H1 (cell line): ENCODE data around the gene CTNND2.

Source experiments
- EP300 ChIP-seq, 2 experiments: IDR thresholded peaks; 1 replicate in 1 of 2; 2 replicates in 1 of 2; pipeline ENCODE4 v1.6.1; 2011 to 2012; ENCODE audit warnings: low read depth in 2 of 2, low read length in 2 of 2, mild to moderate bottlenecking in 2 of 2, borderline replicate concordance in 1 of 2, inconsistent platforms in 1 of 2, moderate library complexity in 1 of 2
- POLR2A ChIP-seq, 2 experiments: IDR thresholded peaks; 1 replicate in 1 of 2; 2 replicates in 1 of 2; pipeline ENCODE4 v1.6.1; 2011; ENCODE audit warnings: low read depth in 2 of 2, low read length in 2 of 2, mild to moderate bottlenecking in 2 of 2; ENCODE audit errors: control extremely low read depth in 1 of 2
- TF ChIP-seq, protein P1 (sequence below), 3 experiments: IDR thresholded peaks; 1 replicate in 2 of 3; 2 replicates in 1 of 3; pipeline versions ENCODE4 v1.5.1 to v1.6.1; 2011; ENCODE audit warnings: low read length in 3 of 3, mild to moderate bottlenecking in 3 of 3, inconsistent platforms in 2 of 3, low read depth in 1 of 3, moderate library complexity in 1 of 3; ENCODE audit not compliant: insufficient read depth in 1 of 3; ENCODE audit errors: control extremely low read depth in 1 of 3

DNA sequence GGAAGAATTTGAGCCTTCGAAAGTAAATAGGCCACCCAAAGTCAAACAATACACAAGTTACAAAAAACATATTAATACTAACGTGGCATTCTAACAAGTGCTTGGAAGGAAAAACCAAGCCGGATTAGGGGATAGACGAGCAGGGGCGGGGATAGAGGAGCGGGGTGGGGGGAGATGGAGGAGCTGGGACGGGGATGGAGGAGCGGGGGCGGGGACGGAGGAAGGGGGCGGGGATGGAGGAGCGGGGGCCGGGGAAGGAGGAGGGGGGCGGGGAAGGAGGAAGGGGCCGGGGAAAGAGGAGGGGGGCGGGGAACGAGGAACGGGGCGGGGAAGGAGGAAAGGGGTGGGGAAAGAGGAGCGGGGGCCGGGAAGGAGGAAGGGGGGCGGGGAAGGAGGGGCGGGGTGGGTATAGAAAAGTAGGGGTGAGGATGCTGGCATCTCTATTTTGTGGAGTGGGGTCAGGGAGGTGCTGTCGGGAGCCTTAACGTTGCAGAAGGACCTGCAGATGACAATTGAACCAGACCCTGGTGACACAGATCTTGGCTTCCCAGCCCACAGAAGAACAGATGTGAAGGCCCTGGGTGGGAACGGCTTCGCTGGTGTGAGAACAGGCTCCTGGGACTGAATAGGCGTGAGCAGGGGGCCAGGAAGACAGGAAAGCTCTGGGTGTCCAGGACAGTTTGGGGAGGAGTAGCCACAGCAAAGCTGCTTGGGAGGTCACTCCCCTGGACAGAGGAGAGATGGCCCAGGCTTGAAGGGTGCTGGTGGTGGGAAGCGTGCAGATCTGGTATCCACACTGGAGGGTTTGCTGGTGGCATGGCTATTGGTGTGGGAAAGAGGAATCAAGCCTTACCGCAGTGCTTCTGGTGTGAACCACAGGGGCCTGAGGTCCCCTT lies 909.9 kb downstream of the CTNND2 start:
- TF ChIP-seq, protein P1, sequence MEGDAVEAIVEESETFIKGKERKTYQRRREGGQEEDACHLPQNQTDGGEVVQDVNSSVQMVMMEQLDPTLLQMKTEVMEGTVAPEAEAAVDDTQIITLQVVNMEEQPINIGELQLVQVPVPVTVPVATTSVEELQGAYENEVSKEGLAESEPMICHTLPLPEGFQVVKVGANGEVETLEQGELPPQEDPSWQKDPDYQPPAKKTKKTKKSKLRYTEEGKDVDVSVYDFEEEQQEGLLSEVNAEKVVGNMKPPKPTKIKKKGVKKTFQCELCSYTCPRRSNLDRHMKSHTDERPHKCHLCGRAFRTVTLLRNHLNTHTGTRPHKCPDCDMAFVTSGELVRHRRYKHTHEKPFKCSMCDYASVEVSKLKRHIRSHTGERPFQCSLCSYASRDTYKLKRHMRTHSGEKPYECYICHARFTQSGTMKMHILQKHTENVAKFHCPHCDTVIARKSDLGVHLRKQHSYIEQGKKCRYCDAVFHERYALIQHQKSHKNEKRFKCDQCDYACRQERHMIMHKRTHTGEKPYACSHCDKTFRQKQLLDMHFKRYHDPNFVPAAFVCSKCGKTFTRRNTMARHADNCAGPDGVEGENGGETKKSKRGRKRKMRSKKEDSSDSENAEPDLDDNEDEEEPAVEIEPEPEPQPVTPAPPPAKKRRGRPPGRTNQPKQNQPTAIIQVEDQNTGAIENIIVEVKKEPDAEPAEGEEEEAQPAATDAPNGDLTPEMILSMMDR (IDR thresholded peaks at IDR 0.05; ENCODE audit: control extremely low read depth in 1 of 3, insufficient read depth in 1 of 3, low read depth in 1 of 3, low read length in 3 of 3), result no peak
- TF ChIP-seq POLR2A (IDR thresholded peaks at IDR 0.05; ENCODE audit: control extremely low read depth in 1 of 2, low read depth in 2 of 2, low read length in 2 of 2) (no peak), EP300 (IDR thresholded peaks at IDR 0.05; ENCODE audit: borderline replicate concordance in 1 of 2, low read depth in 2 of 2, low read length in 2 of 2) (no peak)
